A673 (cell line): Measurements from ENCODE around the gene KHNYN.

ENCODE experiments used
- CTCF ChIP-seq: fragments of 300-800, 200-600 bp; sonication (generic); conservative IDR thresholded peaks from 2 replicates; pipeline ENCODE4 v1.5.1; 2017; ENCODE audit warnings: low read depth, mild to moderate bottlenecking, antibody characterized with exemption, low read length, moderate library complexity, mixed read lengths
- EZH2 ChIP-seq: fragments of 200-600 bp; sonication (generic); IDR thresholded peaks from 2 replicates; pipeline ENCODE4 v1.6.1; 2017; ENCODE audit warnings: borderline replicate concordance, low read depth, mild to moderate bottlenecking, mixed read lengths, antibody characterized with exemption, low read length; ENCODE audit not compliant: poor library complexity, severe bottlenecking

GRCh38 chr14:24443053-24443665, 13.4 kb downstream of the KHNYN start:
- no peak for TF ChIP-seq CTCF
- no peak for TF ChIP-seq EZH2
